GM11168 (cell line): Measurements from ENCODE around the gene SERINC2.

ENCODE experiments used
- in situ Hi-C: fragments of 300-500 bp; cut with MboI; formaldehyde crosslinking; loops from one replicate; pipeline ENCODE4 v1.12.0; 2022; ENCODE audit warnings: low sequenced_read_pairs; ENCODE audit not compliant: unreplicated experiment

The SERINC2 gene

DNA sequence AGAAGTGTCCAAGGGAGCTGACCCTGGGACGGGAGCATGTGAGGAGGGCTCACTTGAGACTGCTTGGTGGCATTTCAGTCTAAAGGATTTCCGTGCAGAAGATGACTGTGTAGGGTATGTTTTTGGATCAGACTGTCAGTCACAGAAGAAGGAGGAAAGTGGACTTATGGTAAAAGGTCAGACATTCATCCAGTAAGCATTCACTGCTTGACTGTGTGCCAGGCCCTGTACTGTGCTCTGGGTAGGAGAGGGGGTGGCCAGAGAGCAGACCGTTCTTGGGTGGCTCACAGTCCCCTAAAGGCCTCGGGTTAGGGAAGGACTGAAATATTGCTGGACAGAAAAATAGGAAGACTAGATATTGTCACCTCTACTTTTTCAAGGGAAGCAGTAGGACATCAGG, 2.1 kb upstream of the SERINC2 start:
- in situ Hi-C loops, result no loop called here

DNA sequence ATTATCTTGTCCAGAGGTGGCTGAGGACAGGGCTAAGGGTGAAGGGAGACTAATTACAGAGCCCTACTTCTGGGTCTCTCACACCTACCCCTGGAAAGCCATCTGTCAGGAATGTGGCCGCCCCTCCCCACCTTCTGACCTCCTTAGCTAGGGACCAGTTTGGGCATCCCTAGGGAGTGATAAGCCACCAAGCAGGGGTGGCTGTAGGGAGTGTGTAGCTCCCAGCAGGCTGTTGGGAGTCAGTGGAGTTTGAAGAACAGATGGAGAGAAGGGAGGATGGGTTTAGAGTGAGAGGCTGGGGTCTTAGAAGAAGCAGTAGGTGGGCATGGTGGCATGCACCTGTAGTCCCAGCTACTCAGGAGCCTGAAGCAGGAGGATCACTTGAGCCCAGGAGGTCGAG, 808 bp upstream of the SERINC2 start:
- in situ Hi-C loops, result no loop called here

DNA sequence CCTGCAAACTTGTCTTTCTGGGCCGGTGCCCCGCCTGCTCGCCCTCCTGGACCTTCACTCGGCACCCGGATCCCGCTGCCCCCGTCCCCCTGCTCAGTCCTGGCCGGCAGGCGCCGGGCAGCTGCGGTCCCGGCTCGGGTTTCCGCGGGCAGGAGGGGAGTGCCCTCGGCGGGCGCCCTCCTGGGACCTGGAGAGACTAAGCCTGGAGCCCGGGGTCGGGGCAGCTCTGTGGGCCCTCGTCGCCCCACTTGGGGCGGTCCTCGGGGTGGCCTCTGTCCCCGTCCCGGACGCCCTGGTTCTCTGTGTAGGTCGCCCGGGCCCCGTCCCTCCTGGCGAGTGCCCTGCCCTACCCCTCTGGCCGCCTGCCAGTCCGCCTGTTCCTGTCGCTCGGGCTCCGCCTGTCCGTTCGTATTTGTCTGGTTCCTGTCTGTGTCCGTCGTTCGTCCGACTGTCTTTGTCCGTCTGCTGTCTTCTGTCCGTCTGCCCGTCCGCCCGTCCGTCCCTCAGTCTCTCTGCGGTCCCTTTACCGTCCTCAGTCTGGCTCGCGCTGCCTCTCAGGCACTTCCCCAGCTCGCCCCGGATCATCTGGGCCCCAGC, 490 bp downstream of the SERINC2 start:
- in situ Hi-C loops, result no loop called here

DNA sequence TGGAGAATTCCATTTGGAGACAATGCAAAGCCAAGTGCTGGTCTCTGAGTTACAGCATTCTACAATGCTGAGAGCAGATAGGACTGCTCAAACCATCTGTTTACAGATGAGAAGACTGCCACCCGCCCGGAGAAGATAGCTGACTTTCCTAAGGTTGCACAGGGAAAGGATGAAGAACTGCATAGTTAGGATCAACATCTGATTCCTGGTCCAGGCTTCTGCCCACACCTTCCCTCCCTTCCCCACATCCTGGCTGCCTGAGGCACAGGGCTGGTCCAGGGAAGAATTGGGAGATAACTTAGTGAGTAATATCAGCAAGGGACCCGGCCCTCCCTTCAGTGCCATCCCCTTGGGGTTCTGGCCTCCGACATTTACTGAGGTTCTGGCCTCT, 2.0 kb downstream of the SERINC2 start:
- in situ Hi-C loops, result no loop called here

DNA sequence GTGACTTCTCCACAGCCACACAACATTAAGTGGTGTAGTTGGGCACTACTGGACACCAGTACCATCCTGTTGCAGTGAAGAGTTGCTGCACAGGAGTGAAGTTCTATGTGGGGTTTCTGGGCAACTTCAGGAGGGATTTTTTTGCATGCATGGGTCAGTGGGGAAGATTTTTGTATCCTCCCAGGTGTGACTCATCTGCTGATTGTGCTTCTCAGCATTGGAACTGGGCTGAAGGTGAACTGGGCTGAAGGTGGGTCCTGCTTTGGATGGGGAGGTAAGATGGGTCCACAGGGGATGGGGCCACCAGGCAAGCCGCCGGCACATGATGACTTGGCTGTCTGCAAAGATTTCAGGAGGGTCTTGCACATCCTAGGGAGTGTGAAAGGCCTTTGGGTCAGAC, 2.6 kb downstream of the SERINC2 start:
- in situ Hi-C loops, result no loop called here

DNA sequence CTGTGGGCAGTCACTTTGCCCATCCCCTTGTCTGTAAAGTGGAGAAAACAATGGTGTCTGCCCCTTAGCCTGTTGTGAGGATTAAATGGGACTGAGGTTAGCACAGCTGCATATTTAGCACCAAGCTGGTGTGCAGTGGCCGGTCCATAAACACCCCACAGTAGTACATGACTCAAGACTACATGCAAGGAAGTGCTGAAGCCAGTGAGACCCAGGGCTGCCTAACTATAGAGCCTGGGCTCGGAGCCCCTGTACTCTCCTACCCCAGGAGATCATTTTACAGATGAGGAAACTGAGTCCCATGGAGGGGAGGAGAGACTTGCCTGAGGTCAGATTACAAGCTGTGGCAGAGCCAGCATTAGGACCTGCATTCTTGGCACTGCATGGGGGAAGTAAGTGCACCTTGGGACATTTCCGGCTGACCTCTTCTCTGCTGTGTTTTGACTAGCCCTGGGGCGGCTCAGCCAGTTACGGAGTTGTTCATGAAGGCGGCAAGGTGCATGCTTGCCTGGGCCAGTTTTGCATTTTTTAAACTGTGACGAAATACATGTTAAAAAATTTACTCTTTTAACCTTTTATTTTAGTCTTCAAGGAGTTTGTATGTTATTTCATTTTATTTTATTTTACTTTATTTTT, 3.2 kb downstream of the SERINC2 start:
- in situ Hi-C loops, result no loop called here

DNA sequence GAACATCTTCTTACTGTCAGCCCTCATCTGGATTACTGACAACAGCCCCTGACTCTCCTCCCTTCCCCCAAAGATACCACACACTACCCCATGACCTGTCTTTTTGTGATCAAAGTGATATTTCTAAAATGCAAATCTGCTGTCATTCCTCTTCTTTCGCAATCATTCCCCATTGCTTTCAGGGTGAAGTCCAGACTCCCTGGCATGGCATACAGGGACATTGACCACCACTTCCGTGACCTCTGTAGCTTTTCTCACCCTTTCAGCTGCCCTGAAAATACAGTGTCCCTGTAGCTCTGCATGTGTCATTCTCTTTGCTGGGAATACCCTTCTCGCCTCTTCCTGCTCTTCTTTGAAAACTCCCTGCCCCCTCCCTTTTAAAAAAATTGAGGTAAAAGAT, 4.1 kb downstream of the SERINC2 start:
- in situ Hi-C loops, result no loop called here

DNA sequence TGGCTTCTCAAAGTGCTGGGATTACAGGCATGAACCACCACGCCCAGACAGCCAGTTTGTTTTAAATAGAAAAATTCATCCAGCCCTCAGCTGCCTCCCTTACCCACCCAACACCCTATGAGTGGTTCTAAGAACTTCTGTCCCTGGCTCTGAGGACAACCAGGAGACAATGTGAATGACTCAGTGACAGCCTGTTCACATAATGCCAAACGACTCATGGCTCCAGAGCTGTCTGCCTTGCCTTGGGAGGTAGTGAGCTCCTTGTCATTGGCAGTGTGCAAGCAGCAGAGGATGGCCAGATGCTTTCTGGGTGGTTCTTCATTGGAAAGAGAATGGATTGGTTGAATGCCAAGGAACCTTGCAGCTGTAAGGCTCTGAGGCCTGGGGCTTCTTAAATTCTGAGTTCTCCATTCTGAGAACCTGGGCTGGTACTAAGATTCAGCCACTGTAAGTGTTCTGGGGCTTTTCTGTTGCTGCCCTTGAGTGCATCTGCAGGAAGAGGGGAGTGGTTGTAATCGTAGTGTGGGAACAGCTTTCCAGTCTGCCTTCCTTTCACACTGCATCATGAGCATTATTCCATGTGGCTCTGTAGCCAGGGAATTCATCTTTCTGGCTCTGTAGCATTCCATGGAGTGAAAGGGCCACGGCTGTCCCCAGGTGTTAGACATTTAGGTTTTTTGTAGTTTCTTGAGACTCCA, 5.8 kb downstream of the SERINC2 start:
- in situ Hi-C loops, result no loop called here

DNA sequence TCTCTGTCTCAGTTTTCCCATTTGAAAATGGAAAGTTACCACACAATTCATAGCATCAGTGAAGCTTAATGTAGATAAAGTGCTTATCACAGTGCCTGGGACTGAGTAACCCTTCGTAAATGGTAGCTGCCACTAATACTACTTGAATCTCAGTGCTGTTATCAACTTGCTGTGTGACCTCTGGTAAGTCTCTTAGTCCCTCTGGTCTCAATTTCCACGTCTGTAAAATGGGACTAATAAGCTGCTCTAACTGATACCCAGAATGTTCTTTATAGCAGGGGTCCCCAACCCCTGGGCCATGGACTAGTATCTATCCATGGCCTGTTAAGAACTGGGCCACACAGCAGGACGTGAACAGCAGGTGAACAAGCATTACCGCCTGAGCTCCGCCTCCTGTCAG, 7.7 kb downstream of the SERINC2 start:
- in situ Hi-C loops, result no loop called here

DNA sequence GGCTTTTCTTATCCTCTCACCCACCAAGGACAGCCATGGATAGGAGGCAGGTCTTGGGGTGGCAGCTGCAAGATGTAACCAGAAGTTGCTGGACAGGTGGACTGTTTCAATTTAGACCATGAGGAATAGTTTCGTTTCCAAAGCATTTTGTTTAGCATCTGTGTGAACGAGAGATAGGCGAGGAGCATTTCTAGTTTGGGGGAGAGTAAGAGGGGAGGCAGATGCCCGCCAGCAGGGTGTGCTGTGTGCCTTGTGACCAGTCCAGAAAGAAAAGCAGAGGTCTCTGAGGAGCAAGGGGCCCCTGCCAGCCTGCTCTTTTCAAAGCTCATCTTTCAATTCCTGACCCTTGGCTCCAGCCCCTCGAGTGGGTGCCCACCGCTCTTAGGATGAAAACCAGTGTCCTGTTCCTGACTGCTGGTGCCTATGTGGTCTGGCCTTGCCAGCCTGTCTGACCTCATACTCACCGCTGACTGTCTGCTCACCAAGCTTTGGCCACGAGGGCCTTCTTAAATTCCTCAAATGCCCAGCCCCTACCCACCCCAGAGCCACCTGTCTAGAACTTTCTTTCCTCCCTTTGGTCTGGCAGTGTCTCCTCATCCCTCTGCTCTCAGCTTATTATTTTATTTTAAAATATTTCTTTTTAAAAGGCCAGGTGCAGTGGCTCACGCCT, 8.5 kb downstream of the SERINC2 start:
- in situ Hi-C loops, result no loop called here

DNA sequence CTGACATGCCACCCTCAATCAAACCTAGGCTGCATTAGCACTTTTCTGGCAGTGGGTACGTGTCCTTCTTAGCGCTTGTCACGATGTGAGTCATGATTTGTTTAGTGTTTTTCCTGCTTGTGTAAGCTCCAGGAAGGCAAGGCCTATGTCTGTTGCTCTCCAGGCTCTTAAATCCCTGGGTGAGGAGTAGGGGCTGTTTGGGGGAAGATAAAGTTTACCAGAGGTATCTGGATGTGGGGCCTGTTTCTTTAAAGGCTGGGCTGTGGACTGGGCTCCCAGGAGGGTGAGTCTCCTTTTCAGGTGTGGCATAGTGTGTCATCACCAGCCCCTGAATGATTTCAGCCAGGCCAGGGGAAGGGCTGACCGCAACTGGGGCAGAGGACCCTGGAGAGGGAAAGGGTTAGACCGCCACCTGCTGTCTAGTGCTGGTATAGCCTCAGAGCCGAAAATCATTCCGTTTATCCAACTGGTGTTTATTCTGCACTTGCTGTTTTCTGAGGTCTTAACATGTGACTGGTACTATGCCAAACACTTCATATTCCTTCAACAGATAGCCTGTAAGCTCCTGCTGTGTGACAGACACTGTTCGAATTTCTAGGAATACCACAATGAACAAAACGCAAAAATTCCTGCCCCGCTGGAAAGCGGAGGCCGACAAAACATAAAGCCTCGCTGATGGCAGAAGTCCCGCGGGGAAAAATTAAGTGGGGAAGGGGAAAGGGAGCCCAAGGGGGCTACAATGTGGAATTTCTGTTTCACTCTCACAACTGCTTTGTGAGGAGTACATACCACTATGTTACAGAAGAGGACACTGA, 9.7 kb downstream of the SERINC2 start:
- in situ Hi-C loops, result no loop called here

DNA sequence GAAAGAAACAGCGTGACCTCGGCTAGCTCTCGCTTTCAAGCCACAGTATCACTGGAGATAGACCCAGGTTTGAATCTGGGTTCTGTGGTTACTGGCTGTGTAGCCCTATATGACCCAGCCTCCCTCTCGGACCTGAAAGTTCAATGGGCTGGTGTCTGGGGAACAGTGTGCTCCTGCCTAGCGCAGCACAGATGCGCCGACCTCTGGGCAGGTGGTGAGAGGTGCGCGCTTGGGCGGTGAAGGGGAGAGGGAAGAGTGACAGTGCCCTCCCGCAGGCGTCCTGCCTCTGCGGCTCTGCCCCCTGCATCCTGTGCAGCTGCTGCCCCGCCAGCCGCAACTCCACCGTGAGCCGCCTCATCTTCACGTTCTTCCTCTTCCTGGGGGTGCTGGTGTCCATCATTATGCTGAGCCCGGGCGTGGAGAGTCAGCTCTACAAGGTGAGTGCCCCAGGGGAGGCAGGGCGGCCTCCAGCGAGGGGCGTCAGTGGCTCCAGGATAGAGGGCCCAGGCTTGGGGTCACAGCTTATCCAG, 10.5 kb downstream of the SERINC2 start:
- in situ Hi-C loops, result no loop called here

DNA sequence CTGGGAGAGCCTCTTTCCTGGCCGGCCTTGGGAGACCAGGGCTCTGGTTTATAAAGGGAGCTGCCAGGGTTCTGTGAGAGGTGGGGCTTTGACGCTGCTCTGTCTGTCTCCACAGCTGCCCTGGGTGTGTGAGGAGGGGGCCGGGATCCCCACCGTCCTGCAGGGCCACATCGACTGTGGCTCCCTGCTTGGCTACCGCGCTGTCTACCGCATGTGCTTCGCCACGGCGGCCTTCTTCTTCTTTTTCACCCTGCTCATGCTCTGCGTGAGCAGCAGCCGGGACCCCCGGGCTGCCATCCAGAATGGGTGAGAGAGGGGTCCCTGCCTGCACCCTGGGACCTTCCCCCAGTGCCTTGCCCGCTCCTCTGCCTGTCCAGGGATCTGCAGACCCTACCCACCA, 11.6 kb downstream of the SERINC2 start:
- in situ Hi-C loops, result no loop called here

DNA sequence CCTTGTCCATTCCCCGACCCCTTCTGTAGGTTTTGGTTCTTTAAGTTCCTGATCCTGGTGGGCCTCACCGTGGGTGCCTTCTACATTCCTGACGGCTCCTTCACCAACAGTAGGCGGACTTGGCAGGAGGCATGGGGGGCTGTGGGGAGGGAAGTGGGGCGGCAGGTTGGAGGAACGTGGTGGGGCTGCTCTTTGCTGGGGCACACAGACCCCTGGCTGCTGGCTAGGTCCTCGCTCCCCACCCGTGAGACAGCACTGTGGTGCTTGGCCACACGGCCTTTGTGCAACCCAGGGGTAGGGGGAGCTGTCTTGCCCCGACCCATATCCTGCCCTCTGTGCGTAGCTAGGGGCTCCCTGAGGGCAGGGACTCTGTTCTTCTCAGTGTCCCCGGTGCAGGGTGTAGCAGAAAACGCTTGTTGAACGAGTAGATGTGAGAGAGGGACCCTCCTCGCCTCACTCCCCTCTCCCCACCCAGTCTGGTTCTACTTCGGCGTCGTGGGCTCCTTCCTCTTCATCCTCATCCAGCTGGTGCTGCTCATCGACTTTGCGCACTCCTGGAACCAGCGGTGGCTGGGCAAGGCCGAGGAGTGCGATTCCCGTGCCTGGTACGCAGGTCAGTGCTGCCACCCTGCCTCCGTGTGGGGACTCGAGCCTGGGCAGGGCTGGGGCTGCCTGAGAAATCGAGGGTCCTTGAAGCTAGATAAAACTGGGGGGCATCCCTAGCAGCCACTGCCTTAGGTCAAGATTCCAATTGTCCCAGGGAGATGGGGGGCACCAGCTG, 12.5 kb downstream of the SERINC2 start:
- in situ Hi-C loops, result no loop called here

DNA sequence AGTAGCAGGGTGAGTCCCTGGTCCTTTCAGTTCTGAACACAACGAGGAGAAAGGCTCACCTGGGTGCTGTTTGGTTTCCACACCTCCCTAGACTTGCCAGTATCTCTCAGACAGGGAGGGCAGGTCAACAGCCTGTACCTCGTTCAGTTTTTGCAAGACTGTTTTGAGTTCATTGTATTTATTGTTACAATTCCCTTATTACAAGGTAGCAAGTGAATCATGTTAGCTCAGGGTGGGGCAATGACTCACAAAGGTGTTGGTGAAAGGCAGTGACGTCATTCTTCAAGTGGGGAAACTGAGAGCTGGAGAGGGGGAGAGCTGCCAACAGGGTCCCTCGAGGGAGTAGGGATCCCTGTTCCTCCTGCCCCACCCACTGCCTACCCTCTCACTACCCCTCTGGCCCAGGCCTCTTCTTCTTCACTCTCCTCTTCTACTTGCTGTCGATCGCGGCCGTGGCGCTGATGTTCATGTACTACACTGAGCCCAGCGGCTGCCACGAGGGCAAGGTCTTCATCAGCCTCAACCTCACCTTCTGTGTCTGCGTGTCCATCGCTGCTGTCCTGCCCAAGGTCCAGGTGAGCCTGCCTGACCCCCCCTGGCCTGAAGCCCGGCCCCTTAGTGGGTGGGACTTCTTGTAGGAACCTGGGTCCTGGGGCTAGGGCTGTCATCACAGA, 13.4 kb downstream of the SERINC2 start:
- in situ Hi-C loops, result no loop called here

DNA sequence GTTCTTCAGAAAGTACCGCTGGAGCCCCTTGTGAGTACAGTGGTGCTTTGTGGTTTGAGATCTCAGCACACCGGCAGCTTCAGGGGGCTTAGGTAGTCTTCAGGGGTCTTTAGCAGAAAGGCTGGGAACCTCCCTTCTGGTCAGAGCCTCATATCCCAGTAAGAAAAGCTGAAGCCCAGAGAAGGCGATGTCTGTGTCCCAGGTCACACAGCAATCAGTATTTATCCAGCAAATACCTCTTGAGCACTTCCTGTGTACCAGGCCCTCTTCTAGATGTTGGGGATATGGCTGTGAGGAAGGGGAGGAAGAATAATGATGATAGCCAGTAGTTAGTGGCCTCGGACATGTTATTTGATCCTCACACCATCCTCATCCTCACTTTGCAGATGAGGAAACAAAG, 14.3 kb downstream of the SERINC2 start:
- in situ Hi-C loops, result no loop called here

DNA sequence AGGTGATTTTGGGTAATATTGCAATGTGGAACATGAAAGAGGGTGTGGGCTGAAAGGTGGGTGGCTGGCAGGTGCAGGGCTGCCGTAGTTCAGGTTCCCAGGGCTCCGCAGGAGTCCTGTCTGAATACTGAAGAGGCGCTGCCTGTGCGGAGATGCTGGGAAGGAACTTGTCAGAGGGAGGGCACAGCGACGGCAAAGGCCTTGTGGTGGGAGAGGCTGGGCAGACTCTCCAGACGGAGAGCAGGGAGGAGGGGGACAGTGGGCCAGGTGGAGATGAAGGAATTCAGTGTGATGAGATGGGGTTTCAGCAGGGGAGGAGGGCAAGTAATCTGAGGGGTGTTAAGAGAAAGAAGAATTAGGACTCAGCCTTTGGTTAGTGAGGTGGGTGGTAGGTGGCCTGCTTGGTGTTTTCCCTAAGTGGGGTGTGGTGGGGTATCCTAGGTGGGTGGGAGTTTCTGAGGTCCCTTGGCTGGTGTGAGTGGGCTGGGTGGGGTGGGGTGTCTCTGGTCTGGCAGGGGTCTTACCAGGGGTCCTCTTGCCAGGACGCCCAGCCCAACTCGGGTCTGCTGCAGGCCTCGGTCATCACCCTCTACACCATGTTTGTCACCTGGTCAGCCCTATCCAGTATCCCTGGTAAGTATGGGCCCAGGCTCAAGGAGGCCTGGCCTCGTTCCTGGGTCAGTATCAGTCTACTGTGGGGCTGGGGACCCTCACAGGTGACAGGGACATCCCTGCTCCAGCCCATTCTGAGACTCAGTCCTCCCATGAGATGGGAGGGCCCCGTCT, 15.6 kb downstream of the SERINC2 start:
- in situ Hi-C loops, result no loop called here

DNA sequence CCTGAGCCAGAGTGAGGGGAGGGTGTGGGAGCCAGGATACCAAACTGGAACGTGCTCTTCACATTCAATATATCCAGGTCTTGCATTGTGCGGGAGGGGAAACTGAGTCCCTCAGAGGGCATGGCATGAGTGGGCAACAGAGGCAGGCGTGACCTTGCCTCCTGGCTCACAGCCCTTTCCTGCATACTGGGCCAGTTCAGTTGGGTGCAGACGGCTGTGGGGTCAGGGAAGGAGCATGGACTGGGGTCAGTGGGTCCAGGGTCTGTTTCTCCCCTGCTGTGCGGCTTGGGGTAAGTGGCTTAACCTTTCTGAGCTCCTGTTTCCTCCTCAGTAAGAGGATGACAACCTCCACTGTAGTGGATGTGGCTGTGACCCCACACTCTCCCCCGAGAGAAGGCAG, 16.6 kb downstream of the SERINC2 start:
- in situ Hi-C loops, result no loop called here
